GM23338 (cell line): ENCODE results near the gene DYNLT4. TPM values are rescaled to one million over a fixed set of nuclear protein-coding genes. Genes with fewer than 3 reads are reported as not detected.

Experiments used
- ATAC-seq: fragments of 200-7000 bp; cut with Tn5 transposase; 3 replicates; pipeline ENCODE4 v1.9.1; 2020
- DNase-seq: peaks from one replicate; pipeline ENCODE4 v3.0.0-alpha.2; 2015; ENCODE audit warnings: low spot score
- H2AFZ ChIP-seq: fragments of 200-600 bp; sonication (generic); 2 replicates; pipeline ENCODE4 v1.8.0; 2016; ENCODE audit warnings: antibody characterized with exemption, mild to moderate bottlenecking, moderate library complexity
- H3F3A ChIP-seq: fragments of 200-600 bp; sonication (generic); replicated peaks from 2 replicates; pipeline ENCODE4 v1.8.0; 2017; ENCODE audit warnings: antibody characterized with exemption, mixed run types, low read depth
- H3K27ac ChIP-seq: fragments of 200-600 bp; sonication (generic); 2 replicates; pipeline ENCODE4 v1.6.1; 2016; ENCODE audit warnings: low read depth
- H3K27me3 ChIP-seq: fragments of 200-600 bp; sonication (generic); 2 replicates; pipeline ENCODE4 v1.8.0; 2016; ENCODE audit warnings: mild to moderate bottlenecking, mixed run types, moderate library complexity; ENCODE audit not compliant: insufficient read depth
- H3K36me3 ChIP-seq: fragments of 200-600 bp; sonication (generic); 2 replicates; pipeline ENCODE4 v1.8.0; 2016; ENCODE audit warnings: mild to moderate bottlenecking; ENCODE audit not compliant: insufficient read depth
- H3K4me1 ChIP-seq: fragments of 200-600 bp; sonication (generic); 2 replicates; pipeline ENCODE4 v1.8.0; 2016; ENCODE audit warnings: mild to moderate bottlenecking, moderate library complexity; ENCODE audit not compliant: insufficient read depth
- H3K4me2 ChIP-seq: fragments of 200-600 bp; sonication (generic); 2 replicates; pipeline ENCODE4 v1.7.1; 2017; ENCODE audit warnings: mixed run types
- H3K4me3 ChIP-seq: fragments of 200-600 bp; sonication (generic); 2 replicates; pipeline ENCODE4 v1.6.1; 2016; ENCODE audit warnings: mixed run types
- H3K79me2 ChIP-seq: fragments of 200-600 bp; sonication (generic); replicated peaks from 2 replicates; pipeline ENCODE4 v1.8.0; 2017; ENCODE audit warnings: mild to moderate bottlenecking; ENCODE audit not compliant: insufficient read depth
- H3K9me2 ChIP-seq: fragments of 200-600 bp; sonication (generic); 2 replicates; pipeline ENCODE4 v1.8.0; 2017; ENCODE audit not compliant: insufficient read depth
- H4K20me1 ChIP-seq: fragments of 200-600 bp; sonication (generic); replicated peaks from 2 replicates; pipeline ENCODE4 v1.8.0; 2017; ENCODE audit warnings: mild to moderate bottlenecking; ENCODE audit not compliant: insufficient read depth
- H3K27ac Mint-ChIP-seq: 2 replicates; pipeline ENCODE4 v1.8.0; 2020; ENCODE audit warnings: inconsistent platforms, mild to moderate bottlenecking, moderate library complexity, mixed read lengths
- H3K27me3 Mint-ChIP-seq: 3 replicates; pipeline ENCODE4 v1.8.0; 2022; ENCODE audit warnings: low read depth, mild to moderate bottlenecking, moderate library complexity, mixed read lengths, inconsistent platforms; ENCODE audit not compliant: insufficient read depth, poor library complexity
- H3K36me3 Mint-ChIP-seq: 3 replicates; pipeline ENCODE4 v1.8.0; 2021; ENCODE audit warnings: low read depth, mild to moderate bottlenecking, inconsistent platforms, moderate library complexity, mixed read lengths
- H3K4me1 Mint-ChIP-seq: 3 replicates; pipeline ENCODE4 v1.8.0; 2020; ENCODE audit warnings: mild to moderate bottlenecking, inconsistent platforms, mixed read lengths
- H3K4me3 Mint-ChIP-seq: 3 replicates; pipeline ENCODE4 v1.8.0; 2021; ENCODE audit warnings: moderate library complexity, mild to moderate bottlenecking, inconsistent platforms, mixed read lengths
- H3K9me3 Mint-ChIP-seq: 3 replicates; pipeline ENCODE4 v1.8.0; 2020; ENCODE audit warnings: moderate library complexity, mild to moderate bottlenecking, inconsistent platforms, mixed read lengths
- ETS1 ChIP-seq: IDR thresholded peaks from 2 replicates; pipeline ENCODE4 v1.6.1; 2016; ENCODE audit warnings: antibody characterized with exemption
- EZH2 ChIP-seq: fragments of 200-600 bp; sonication (generic); IDR thresholded peaks from one replicate; pipeline ENCODE4 v1.8.0; 2017; ENCODE audit warnings: antibody characterized with exemption, mild to moderate bottlenecking, low read depth; ENCODE audit not compliant: unreplicated experiment
- JUNB ChIP-seq: IDR thresholded peaks from one replicate; pipeline ENCODE4 v1.6.1; 2016; ENCODE audit warnings: antibody characterized with exemption; ENCODE audit not compliant: unreplicated experiment
- NANOG ChIP-seq: IDR thresholded peaks from 2 replicates; pipeline ENCODE4 v1.6.1; 2016; ENCODE audit warnings: antibody characterized with exemption, borderline replicate concordance
- POLR2AphosphoS5 ChIP-seq: IDR thresholded peaks from 2 replicates; pipeline ENCODE4 v1.6.1; 2016; ENCODE audit warnings: antibody characterized with exemption, low read depth
- ZNF462 ChIP-seq: fragments of 250-450 bp; sonication (Bioruptor Pico); IDR thresholded peaks from 2 replicates; pipeline ENCODE4 v1.5.0; 2020; ENCODE audit warnings: mild to moderate bottlenecking, moderate library complexity
- polyA plus RNA-seq: library from polyadenylated mRNA; unstranded; fragments of >200 nt; fragmentation: Nextera tagmentation; extraction: Ambion mirVana; gene quantifications from 2 replicates; pipeline ENCODE4 v1.2.1, GENCODE V29; 2016
- total RNA-seq: library from RNA; depleted of rRNA; stranded (reverse); fragments of >200 nt; shearing (Covaris generic); gene quantifications from 2 replicates; pipeline ENCODE4 v1.2.3, GENCODE V29; 2014
- TF ChIP-seq, protein P1 (sequence below): IDR thresholded peaks from one replicate; pipeline ENCODE4 v1.6.1; 2018; ENCODE audit warnings: antibody characterized with exemption; ENCODE audit not compliant: unreplicated experiment

Gene DYNLT4
- total and polyA plus RNA-seq, 2 experiments from 2014 or later, result 0.73 TPM; not detected in 1

DNA sequence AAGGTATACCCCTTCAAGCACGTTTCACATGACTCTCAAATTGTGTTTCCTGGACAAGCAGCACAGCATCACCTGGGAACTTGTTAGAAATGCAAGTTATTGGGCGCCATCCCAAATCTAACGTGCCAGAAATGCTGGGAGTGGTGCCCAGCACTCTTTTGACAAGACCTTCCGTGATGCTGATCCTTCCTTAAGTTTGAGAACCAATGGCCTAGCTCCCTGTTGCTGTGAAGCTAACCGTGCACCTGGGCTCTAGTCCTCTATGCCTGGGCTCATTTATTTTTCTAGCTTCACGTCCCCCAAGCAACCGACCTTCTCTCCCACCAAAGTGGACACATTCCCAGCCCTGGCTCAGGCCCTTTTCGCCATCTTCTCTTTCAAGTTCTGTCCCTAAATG is 23.5 kb downstream of the DYNLT4 start:
- peaks cover 8% of the 10 kb centered on the region for H4K20me1 ChIP-seq
- ATAC-seq (no peak), DNase-seq (peak; percentile 32)
- no peak overlapping the region for H3K27ac ChIP-seq
- peaks cover 2% of the 10 kb centered on the region; the same call in 1 of the 2 replicates for H3K79me2 ChIP-seq
- peak overlapping the region; percentile 66 for H3K4me3 ChIP-seq
- Mint-ChIP-seq H3K9me3 (no peaks in the 10 kb centered on the region; the same call in 2 of the 3 replicates), H3K27me3 (peaks cover 36% of the 10 kb centered on the region), H3K4me3 (peak overlapping the region; percentile 70), H3K4me1 (peaks cover 29% of the 10 kb centered on the region), H3K36me3 (peaks cover 34% of the 10 kb centered on the region), H3K27ac (no peak overlapping the region; the same call in 1 of the 2 replicates)
- H3K27me3 ChIP-seq, result 0 out of 2 replicates have a peak, but pooled peaks cover 10% of the 10 kb centered on the region
- H3K4me2 ChIP-seq, result peak overlapping the region; percentile 89
- no peaks in the 10 kb centered on the region for H3K9me2 ChIP-seq
- H3K36me3 ChIP-seq, result peaks cover 11% of the 10 kb centered on the region
- peaks cover 59% of the 10 kb centered on the region for H3F3A ChIP-seq
- H3K4me1 ChIP-seq, result peaks cover 22% of the 10 kb centered on the region
- H2AFZ ChIP-seq, result peak overlapping the region; percentile 95
- no peak for TF ChIP-seq ETS1
- TF ChIP-seq, protein P1, sequence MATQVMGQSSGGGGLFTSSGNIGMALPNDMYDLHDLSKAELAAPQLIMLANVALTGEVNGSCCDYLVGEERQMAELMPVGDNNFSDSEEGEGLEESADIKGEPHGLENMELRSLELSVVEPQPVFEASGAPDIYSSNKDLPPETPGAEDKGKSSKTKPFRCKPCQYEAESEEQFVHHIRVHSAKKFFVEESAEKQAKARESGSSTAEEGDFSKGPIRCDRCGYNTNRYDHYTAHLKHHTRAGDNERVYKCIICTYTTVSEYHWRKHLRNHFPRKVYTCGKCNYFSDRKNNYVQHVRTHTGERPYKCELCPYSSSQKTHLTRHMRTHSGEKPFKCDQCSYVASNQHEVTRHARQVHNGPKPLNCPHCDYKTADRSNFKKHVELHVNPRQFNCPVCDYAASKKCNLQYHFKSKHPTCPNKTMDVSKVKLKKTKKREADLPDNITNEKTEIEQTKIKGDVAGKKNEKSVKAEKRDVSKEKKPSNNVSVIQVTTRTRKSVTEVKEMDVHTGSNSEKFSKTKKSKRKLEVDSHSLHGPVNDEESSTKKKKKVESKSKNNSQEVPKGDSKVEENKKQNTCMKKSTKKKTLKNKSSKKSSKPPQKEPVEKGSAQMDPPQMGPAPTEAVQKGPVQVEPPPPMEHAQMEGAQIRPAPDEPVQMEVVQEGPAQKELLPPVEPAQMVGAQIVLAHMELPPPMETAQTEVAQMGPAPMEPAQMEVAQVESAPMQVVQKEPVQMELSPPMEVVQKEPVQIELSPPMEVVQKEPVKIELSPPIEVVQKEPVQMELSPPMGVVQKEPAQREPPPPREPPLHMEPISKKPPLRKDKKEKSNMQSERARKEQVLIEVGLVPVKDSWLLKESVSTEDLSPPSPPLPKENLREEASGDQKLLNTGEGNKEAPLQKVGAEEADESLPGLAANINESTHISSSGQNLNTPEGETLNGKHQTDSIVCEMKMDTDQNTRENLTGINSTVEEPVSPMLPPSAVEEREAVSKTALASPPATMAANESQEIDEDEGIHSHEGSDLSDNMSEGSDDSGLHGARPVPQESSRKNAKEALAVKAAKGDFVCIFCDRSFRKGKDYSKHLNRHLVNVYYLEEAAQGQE, result no peak
- TF ChIP-seq POLR2AphosphoS5, result no peak
- TF ChIP-seq JUNB, result no peak
- no peak for TF ChIP-seq ZNF462 (CRISPR knock-in tag)
- TF ChIP-seq NANOG, result no peak
- TF ChIP-seq EZH2, result no peak
